ENCODE measurements around the gene TNK2. TPM values are rescaled to one million over a fixed set of nuclear protein-coding genes. Genes with fewer than 3 reads are reported as not detected.
"Not testable (repeated sequence)": the region's sequence is repeated elsewhere in the genome, so short reads cannot be mapped to it uniquely, and the experiment has no call there.

Gene TNK2
- total RNA-seq, 2 donors from 2014 or later, result 24.3 to 34.1 TPM

DNA sequence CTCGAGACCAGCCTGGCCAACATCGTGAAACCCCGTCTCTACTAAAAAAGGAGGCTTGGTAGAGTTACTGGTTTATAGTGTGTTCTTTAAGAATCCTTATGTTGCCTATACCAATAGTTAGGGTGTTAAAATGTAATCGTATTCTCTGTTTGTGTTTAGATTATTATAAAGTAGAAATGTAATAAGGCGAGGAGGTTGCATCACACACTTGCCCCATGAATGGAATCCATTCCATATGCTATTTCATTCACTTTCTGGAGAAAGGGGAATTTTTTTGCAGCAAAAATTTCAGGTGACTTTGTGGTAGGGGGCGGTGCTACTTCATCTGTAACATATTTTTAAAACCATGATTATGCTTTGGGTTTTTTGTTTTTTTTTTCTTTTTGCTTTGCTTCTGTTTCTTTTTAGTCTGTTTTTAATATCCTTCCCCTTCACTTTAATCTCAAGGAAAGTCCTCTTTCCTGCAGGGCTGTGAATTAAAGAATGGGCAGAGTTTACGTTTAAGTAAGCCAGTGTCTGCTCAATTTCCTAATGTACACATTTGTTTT lies 63.6 kb downstream of the TNK2 start:
- intact Hi-C loops (cut with DNase I), result no loop called here
- DNase-seq (ENCODE audit: low spot score), result no peak

DNA sequence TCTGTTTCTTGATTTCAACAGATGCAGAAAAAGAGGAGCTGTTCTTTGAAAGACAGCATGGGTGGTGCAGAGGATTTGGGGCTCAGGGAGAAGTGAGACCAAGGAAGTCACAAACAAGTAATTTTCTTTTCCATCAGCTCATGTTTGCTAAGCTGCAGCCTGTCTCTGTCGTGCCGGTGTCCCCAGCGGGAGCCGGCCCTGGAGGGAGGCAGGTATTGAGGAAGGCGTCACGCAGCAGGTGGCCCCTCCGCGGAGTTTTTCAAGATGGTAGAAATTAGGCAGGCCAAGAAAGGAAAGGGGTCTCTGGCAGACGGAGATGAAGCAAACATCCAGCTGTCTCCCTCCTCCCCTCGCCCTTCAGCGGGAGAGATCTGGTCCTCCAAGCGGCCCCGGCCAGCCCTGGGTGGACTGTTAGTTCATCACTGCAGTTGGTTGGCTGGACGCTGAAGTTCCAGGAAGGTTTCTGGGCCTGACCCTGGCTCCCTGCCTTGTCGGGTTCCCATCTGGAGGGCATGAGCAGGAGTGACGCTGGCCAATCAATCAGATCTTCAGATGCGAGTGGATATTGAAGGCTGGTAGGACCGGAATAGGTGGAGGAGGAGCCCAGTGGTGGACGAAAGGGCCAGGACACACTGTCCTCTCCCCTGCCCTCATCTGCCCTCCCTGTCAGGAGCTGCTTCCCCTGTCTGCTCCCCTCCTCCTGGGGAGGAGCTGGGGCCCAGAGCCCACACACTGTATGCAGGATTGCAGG lies 68.9 kb downstream of the TNK2 start:
- no peak for DNase-seq (ENCODE audit: low spot score)
- intact Hi-C loops (cut with DNase I), result no loop called here

DNA sequence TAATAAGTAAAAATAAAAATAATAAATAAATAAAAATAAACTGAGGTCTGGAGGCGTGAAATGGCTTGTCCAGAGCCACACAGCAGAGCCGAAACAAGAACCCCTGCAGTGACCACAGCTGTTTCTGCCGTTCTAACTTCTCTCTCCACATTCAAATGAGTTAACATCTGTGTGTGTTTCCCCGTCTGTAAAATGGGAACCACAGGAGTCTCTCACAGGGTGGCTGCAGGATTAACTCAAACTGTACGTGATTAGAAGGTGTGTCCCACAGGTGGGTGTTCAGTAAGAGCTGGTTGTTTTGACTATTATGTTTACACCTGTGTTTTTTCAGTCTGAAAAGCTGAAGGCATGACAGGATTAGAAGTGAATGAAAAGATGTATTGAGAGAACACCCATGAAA lies 69.6 kb downstream of the TNK2 start:
- intact Hi-C loops (cut with DNase I), result no loop called here
- no peak for DNase-seq (ENCODE audit: low spot score)

DNA sequence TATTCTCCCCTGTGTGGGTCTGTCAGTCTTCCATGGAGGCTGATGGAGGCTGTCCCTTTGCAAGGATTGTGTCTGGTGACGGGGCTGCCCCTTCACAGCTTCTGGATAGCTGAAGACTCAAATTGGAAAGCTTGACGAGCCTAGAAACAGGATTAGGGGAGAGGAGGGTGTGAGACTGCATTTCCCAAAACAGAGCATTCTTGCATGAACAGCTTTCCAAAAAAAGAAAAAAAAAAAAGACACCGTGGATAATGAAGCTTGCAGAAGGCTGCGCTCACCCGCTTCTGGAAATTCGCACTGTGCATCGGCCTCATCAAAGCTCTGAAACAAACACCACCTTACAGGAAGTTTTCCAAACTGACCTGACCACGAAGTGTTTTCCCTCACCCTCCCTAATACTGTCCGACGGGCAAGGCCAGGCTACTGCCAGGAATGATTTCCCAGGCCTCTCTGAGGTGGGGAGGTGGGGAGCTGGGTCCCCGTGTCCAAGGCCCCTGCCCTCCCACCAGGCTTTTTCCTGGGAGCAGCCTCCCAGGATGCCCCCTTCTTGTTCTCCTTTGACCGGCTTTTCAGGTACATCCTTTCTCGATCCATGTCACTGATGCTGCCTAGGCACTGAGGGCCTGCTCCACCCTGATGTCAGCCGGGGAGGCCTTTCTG lies 71.7 kb downstream of the TNK2 start:
- DNase-seq (ENCODE audit: low spot score), result no peak
- intact Hi-C loops (cut with DNase I), result no loop called here

DNA sequence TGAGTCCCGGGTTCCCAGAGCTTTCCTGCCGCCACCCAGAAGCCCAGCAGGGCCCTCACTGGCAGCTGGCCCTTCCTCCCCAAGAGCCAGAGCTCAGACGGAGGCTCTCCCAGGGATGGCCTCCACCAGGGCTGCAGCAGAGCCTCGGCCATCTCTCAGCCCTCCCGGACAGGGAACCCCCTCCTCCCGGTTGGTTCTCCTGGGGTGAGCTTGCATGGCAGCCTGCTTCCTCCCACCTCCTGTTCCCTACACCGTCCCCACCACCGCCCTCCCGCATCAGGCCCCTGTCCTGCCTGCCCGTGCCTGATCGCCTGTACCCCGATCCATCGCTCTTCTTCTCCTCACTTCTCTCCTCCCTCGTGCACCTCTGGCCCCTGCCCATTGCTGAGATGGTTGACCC lies 72.6 kb downstream of the TNK2 start:
- intact Hi-C loops (cut with DNase I), result no loop called here

DNA sequence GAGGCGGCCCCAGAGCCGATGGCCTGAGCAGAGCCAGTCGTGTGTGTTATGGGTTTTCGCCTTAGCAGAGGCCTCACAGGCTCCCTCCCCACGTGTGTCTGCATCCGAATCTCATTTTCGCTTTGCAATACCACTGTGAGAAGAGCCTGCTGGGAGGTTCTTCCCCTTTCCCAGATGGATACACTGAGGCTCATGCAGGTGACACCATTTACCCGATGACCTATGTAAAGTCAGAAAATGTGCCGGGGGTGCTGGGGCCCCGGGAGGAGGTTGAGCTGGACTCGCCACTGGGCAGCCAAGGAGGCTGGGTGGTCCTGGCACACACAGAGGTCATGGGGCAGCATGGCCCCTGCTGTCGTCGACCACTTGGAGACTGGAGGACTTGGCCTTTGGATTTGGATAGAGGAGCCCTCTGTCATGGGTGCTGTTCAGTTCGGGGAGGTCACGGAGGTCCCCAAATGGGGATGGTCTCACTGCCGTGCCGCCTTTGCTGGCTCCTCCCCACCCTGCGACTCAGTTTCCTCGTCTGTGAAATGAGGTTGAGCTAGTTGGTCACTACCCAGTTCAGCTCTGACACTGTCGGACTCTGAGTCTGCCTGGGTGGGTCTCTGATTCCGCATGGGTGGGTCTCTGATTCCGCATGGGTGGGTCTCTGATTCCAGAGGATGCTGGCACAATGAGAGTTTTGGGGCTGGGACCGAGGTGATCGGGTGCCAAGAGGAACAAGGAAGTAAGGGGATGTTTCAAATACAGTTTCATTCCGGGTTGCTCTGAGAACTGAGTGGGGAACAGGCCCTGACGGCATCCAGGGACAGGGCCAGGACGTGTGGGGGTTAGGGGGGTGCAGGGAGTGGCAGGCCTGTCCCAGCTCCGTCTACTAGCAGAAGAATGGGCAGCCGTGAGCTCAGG lies 73.4 kb downstream of the TNK2 start:
- no peak for DNase-seq (ENCODE audit: low spot score)
- intact Hi-C loops (cut with DNase I), result no loop called here

More for the DNA sequence above, 72.6 kb downstream of the TNK2 start:
- no peak for DNase-seq (ENCODE audit: low spot score)

DNA sequence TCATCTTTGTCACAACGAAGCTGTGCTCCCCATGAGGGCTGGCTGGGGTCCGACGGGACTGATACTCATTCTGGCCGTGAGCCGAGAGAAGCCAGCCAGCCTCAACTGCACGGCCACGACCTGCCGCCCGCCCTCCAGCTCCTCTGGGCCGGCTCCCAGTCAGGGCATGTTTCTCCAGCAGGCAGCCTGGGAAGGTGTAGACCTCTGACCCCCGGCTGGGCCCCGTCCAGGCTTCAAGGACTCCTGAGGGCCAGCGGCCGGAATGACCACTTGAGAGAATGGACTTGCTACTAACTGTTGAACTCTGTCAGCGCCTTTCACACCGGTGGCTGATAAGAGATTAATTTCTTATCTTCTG lies 78.5 kb downstream of the TNK2 start:
- intact Hi-C loops (cut with DNase I), result no loop called here
- DNase-seq (ENCODE audit: low spot score), result no peak

DNA sequence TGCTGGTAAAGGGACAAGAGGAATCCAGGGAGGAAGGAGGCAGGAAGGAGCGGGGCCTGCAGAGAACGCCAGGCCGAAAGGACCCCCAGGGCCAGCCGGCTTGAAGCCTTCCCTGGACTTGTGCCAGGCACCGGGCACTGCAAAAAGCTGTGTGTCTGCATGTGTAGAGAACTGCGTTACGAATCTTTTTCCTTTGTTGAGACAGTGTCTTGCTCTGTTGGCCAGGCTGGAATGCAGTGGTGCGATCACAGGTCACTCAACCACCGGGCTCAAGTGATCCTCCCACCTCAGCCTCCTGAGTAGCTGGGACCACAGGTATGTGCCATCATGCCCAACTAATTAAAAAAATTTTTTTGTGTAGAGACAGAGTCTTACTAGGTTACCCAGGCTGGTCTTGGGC lies 79.6 kb downstream of the TNK2 start:
- intact Hi-C loops (cut with DNase I), result no loop called here
- no peak for DNase-seq (ENCODE audit: low spot score)

DNA sequence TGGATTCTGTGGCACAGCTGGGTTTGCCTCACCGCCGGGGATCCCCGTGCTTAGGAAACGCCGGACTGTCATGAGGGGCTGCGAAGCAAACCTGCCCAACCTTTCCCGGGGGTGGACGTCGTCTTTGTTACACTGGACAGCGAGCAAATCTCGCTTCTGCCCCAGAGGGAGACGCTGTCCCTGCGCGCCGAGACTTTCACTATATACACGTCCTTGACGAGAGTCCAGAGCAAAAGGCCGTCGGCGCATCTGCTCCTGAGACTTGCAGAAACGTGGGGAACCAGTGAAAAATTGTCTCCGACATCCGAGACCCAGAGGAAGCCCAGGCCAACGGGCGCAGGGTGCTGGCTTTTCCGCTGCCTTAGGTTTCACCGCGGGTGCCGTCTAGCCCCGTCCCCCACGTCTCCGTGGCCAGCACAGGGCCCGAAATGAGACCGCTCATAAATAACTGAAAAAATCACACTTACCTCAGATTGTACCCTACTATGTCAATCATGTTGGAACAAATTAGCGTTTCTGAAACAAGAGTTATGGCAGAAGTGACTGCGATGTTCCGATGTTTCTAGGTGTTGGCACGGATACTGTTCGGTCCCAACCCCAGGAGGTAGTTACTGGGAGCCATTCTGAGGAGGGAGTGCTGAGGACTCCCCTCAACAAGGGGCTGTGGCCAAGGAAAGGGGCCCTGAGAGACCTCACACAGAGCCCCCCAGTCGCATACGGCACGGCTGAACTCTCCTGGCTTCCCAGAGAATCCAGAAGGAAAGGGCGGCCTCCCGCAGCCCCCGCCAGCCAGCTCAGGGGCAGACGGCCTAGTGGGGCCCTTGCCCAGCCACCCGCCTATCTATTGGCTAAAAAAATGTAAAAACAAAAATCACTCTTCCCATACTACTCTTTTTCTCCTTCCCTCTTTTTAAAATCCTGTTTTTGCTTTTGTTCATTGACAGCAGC lies 82.2 kb downstream of the TNK2 start:
- intact Hi-C loops (cut with DNase I), result no loop called here
- no peak for DNase-seq (ENCODE audit: low spot score)

DNA sequence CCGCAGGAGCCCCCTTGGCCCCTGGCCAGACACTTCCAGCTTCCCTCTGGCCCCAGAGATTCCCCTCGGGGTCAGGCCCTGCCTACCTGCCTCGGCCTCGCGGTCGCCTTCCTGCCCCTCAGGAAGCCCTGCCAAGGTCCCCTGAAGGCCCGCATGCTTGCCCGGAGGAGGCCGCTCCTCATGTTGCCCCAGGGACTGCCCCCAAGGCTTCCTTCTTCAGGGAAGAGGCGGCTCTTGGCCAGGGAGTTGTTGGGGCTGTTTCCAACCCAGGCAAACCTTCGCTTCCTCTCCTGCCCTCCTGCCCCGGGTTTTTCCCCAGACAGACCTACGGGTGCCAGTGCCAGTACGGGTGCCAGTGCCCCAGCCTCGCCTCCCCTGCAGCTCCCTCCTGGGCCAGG lies 83.2 kb downstream of the TNK2 start:
- intact Hi-C loops (cut with DNase I), result no loop called here
- no peak for DNase-seq (ENCODE audit: low spot score)

DNA sequence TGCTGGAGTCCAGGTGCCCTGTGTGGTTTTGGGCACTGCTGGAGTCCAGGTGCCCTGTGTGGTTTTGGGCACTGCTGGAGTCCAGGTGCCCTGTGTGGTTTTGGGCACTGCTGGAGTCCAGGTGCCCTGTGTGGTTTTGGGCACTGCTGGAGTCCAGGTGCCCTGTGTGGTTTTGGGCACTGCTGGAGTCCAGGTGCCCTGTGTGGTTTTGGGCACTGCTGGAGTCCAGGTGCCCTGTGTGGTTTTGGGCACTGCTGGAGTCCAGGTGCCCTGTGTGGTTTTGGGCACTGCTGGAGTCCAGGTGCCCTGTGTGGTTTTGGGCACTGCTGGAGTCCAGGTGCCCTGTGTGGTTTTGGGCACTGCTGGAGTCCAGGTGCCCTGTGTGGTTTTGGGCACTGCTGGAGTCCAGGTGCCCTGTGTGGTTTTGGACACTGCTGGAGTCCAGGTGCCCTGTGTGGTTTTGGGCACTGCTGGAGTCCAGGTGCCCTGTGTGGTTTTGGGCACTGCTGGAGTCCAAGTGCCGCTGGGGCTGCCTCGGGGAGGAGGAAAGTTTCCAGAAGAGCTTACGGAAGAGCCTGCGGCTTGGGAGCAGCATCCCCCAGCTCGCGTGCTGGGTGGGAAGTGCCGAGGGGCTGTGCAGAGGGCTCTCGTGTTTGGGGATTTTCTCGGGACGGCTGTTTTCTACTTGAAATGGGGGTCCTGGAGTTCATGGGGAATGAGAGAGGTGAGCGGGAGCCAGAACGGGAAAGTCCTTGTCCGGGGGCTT lies 83.7 kb downstream of the TNK2 start:
- intact Hi-C loops (cut with DNase I); DNase-seq (ENCODE audit: low spot score): not testable (repeated sequence)

DNA sequence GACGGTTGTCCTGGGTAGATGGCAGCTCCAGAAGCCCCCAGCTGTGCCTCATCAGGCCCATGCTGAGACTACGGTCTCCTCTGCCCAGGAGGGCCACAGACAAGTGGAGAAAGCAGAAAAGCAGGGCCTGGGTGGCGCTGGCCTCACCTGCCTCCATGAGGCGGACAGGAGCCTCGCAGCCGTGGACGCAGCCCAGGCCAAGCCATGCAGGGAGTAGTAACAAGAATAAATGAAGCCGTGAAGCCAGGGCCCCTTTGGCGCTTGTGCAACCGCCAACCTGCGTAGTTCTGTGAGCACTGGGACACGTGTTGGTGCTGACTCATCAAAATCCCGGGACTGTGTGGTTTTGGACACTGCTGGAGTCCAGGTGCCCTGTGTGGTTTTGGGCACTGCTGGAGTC lies 84.4 kb downstream of the TNK2 start:
- intact Hi-C loops (cut with DNase I), result no loop called here
- no peak for DNase-seq (ENCODE audit: low spot score)

DNA sequence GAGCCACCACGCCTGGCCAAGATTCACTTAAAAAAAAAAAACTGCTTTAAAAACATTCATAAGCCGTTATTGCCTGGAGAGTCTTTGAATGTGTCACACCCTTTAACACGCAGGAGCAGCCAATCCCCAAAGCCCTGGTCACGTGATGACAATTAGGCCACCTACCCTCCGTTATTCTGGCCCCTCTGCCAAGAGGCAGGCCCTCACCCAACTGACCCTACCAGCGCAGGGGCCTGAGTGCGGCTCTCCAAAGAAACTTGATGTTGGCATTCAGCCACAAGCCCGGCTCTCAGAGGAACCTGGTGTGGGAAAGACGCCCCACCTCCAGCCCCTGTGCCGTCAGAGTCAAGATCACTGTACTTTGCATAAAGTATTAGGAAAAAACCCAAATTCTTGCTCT lies 85.1 kb downstream of the TNK2 start:
- no peak for DNase-seq (ENCODE audit: low spot score)
- intact Hi-C loops (cut with DNase I), result no loop called here

DNA sequence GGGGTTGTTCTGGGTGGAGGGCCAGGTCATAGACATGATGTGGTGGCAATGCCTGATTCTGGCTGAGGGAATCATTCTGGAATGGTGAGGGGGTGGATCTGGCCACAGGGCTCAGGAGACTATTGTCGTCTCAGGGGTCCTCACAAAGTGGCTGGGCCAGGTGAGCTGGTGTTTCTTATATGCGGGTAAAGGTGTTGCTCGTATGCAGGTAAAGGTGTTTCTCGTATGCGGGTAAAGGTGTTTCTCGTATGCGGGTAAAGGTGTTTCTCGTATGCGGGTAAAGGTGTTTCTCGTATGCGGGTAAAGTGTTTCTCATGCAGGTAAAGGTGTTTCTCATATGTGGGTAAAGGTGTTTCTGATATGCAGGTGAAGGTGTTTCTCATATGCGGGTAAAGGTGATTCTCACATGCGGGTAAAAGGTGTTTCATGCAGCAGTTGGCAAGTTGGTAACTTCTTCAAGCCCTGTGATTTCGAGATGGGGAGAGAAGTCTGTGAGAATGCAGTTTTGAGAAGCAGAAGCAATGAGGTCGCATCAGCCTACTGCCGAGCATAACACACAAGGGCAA lies 86.1 kb downstream of the TNK2 start:
- DNase-seq (ENCODE audit: low spot score), result no peak
- intact Hi-C loops (cut with DNase I), result no loop called here

DNA sequence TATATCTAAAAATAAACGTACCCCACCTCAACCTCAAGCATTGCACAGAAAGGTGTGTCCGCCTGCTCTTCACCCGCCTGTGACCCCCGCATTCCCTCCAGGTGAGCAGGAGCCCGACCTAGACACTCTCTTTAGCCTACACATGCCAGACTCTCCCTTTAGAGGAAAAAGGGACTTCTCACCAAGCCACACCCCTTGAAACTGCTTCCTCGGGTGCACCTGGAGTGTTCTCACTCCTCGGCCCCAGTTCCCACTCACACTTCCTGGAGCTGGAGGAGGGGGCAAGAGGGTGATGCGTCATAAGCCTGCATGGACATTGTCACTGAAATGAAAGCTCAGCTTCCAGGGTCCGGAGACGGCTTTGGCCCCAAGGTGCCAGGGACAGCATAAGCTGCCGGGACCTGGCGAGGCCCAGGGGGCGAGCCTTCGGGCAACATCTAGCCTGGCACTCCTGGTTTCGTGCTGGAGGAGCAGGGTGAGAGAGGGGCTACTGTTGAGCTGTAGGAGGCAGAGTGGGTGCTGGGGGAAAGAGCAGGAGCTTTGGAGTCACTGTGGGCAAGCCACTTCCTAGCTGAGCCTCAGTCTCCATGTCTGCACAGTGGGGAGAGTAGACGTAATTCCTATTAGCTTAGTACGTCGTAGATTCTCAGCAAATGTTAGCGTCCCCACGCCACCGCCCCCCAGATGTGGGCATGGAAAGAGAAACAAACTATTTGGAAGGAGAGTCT lies 86.8 kb downstream of the TNK2 start:
- intact Hi-C loops (cut with DNase I), result no loop called here
- DNase-seq (ENCODE audit: low spot score), result peak; percentile 55

DNA sequence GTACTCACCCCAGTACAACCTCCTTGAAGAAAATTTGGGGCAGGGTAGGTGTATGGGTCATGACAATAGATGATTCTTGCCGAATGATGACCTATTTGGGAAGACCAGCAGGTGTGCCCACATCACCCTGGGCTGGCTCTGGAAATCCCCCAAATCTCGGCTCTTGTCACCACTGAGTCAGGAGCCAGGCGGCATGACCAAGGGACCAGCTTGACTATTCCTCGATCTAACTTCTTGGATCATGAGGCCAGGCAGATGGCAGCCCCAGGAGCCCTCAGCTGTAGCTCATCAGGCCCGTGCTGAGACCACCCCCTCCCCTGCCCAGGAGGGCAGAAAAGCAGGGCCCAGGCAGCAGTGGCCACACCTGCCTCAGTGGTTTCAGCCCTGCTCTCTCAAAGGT lies 87.5 kb downstream of the TNK2 start:
- intact Hi-C loops (cut with DNase I), result no loop called here

DNA sequence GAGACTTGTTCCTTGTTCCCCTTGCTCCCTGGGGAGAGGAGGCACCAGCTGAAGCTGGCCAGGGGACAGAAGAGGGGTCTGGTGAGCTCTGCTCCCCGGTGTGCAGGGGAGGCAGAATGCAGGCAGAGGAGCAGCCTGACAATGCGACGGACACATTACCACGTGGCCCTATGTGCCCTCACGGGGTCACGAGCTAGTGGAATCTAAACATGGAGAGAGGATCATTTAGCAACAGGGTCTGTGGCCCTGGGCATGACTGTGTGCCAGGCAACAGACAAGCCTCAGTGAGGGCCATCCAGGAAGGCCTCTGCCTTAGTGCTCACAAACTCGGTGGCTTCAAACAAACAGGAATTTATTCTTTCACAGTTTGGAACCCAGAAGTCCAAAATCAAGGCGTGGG lies 88.2 kb downstream of the TNK2 start:
- intact Hi-C loops (cut with DNase I), result no loop called here
- peak; percentile 62 for DNase-seq (ENCODE audit: low spot score)

More for the DNA sequence above, 87.5 kb downstream of the TNK2 start:
- peak; percentile 58 for DNase-seq (ENCODE audit: low spot score)

Measured in posterior vena cava (tissue), 2 donors.